Measurements from ENCODE around the gene PFAS. TPM values are rescaled to one million over a fixed set of nuclear protein-coding genes. Genes with fewer than 3 reads are reported as not detected.

PFAS gene
- total and polyA plus RNA-seq, 8 donors = 4.6 to 68.7 (median 12.4) TPM

- Histone ChIP-seq H3K36me3 (no peaks in the 10 kb centered on the region), H3K27me3 (no peaks in the 10 kb centered on the region), H3K9me3 (no peaks in the 10 kb centered on the region), H3K27ac (no peak overlapping the region), H3K4me3 (no peak overlapping the region), H3K4me1 (peaks cover 0 to 11% (median 5%) of the 10 kb centered on the region in 4 donors)
- TF ChIP-seq CTCF (IDR thresholded peaks at IDR 0.05) (peak in 5 of 7 experiments; percentile 77 to 92 (median 82)), EP300 (IDR thresholded peaks at IDR 0.05) (no peak), POLR2AphosphoS5 (IDR thresholded peaks at IDR 0.05) (peak; percentile 24 to 64 (median 42))
- 12 to 15% (median 13%) methylated on average over 8 of the region's 8 CpGs for WGBS, 5 donors
- DNase-seq = peak; percentile 57 to 89
- intact Hi-C loops (cut with DNase I; ENCODE audit: low total_unique reads) = no loop called here
Observed at GRCh38 chr17:8300627-8301242, 51.6 kb downstream of the PFAS start.

DNA sequence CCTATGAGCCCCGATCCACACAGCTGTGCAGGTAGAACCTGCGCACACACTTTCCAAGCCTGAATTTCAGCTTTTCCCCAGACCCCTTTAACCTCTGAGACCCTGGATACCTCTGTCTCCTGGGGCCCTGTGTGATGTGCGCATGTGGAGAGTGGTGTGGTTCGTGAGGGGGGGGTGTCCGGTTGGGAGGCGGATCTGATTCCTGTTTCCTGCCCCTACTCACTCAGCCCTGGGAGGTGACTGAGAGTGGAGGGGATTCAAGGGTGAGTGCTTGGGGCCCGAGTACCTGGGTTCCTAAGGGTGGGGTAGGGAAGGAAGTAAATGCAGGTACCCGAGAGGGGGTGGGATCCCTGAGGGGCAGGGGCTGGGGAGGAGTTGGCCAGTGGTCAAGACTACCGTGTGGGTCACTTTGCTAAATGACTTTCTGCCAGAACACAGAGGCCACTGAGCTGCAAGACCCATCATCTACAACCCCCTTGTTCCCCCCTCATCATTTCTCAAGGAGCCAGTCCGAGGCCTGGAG, 61.6 kb downstream of the PFAS start:
- H3K27ac ChIP-seq = peak overlapping the region; percentile 9 to 67 (median 51)
- peaks cover 7 to 11% (median 10%) of the 10 kb centered on the region in 4 donors for H3K4me1 ChIP-seq
- no peaks in the 10 kb centered on the region for H3K9me3 ChIP-seq
- peaks cover 0 to 57% (median 42%) of the 10 kb centered on the region in 3 donors for H3K27me3 ChIP-seq
- H3K4me3 ChIP-seq = peak overlapping the region; percentile 7 to 29 (median 26)
- H3K36me3 ChIP-seq = no peaks in the 10 kb centered on the region
- intact Hi-C loops (cut with DNase I; ENCODE audit: low total_unique reads) = no loop called here
- no peak for DNase-seq
- WGBS, 5 donors = 39 to 61% (median 57%) methylated on average over 9 to 10 of the region's 10 CpGs
- TF ChIP-seq EP300 (IDR thresholded peaks at IDR 0.05) (no peak), CTCF (IDR thresholded peaks at IDR 0.05) (no peak), POLR2A (IDR thresholded peaks at IDR 0.05) (no peak), POLR2AphosphoS5 (IDR thresholded peaks at IDR 0.05) (peak in 1 of 3 donors; percentile 41)

- no peak for DNase-seq
- H3K27me3 ChIP-seq = peaks cover 0 to 63% (median 48%) of the 10 kb centered on the region in 3 donors
- H3K4me1 ChIP-seq = peaks cover 7 to 16% (median 11%) of the 10 kb centered on the region in 4 donors
- WGBS, 5 donors = 77 to 87% (median 80%) methylated on average over 25 of the region's 25 CpGs
- no peak for TF ChIP-seq CTCF (IDR thresholded peaks at IDR 0.05)
- no peak for TF ChIP-seq POLR2AphosphoS5 (IDR thresholded peaks at IDR 0.05)
- TF ChIP-seq EP300 (IDR thresholded peaks at IDR 0.05) = no peak
- TF ChIP-seq POLR2A (IDR thresholded peaks at IDR 0.05) = no peak
- no peaks in the 10 kb centered on the region for H3K9me3 ChIP-seq
- H3K27ac ChIP-seq = peak overlapping the region in 3 of 5 donors; percentile 41 to 67 (median 66)
- H3K36me3 ChIP-seq = no peaks in the 10 kb centered on the region
- intact Hi-C loops (cut with DNase I; ENCODE audit: low total_unique reads) = no loop called here
- H3K4me3 ChIP-seq = peak overlapping the region; percentile 7 to 29 (median 26)
Observed at GRCh38 chr17:8311131-8311790, 62.2 kb downstream of the PFAS start.

GRCh38 chr17:8312251-8312650, 63.2 kb downstream of the PFAS start:
- TF ChIP-seq POLR2AphosphoS5 (IDR thresholded peaks at IDR 0.05) (no peak), POLR2A (IDR thresholded peaks at IDR 0.05) (no peak), EP300 (IDR thresholded peaks at IDR 0.05) (no peak), CTCF (IDR thresholded peaks at IDR 0.05) (no peak)
- 71 to 79% (median 75%) methylated on average over 12 to 13 of the region's 13 CpGs for WGBS, 5 donors
- Histone ChIP-seq H3K36me3 (no peaks in the 10 kb centered on the region), H3K27me3 (peaks cover 0 to 73% (median 48%) of the 10 kb centered on the region in 3 donors), H3K27ac (no peak overlapping the region), H3K9me3 (no peaks in the 10 kb centered on the region), H3K4me1 (peaks cover 7 to 16% (median 11%) of the 10 kb centered on the region in 4 donors), H3K4me3 (peak overlapping the region in 2 of 4 donors; percentile 25 to 29)
- no peak for DNase-seq
- intact Hi-C loops (cut with DNase I; ENCODE audit: low total_unique reads) = no loop called here
